Stimulated activated naive CD8-positive, alpha-beta T cell treated with anti-CD3 and anti-CD28 coated beads, Interleukin-15, Interleukin-2, amounts not matched to agents 100 ng/mL and 50 ng/mL, for 24 hours (primary cell): ENCODE data around the gene MUC6.
"Not testable (repeated sequence)": the region's sequence is repeated elsewhere in the genome, so short reads cannot be mapped to it uniquely, and the experiment has no call there.

Experiments
- H3K27ac Mint-ChIP-seq: one replicate; pipeline ENCODE4 v1.8.0; 2021; ENCODE audit warnings: mild to moderate bottlenecking, mixed read lengths
- H3K27me3 Mint-ChIP-seq: one replicate; pipeline ENCODE4 v1.8.0; 2021; ENCODE audit warnings: mixed read lengths
- H3K36me3 Mint-ChIP-seq: one replicate; pipeline ENCODE4 v1.8.0; 2021; ENCODE audit warnings: low read depth, mixed read lengths
- H3K4me1 Mint-ChIP-seq: one replicate; pipeline ENCODE4 v1.8.0; 2021; ENCODE audit warnings: low read depth, mixed read lengths
- H3K4me3 Mint-ChIP-seq: one replicate; pipeline ENCODE4 v1.8.0; 2021; ENCODE audit warnings: mild to moderate bottlenecking, mixed read lengths
- H3K9me3 Mint-ChIP-seq: one replicate; pipeline ENCODE4 v1.8.0; 2021; ENCODE audit warnings: mixed read lengths

The MUC6 gene

GRCh38 chr11:1017269-1018005, 19.1 kb downstream of the MUC6 start:
- Mint-ChIP-seq H3K36me3 (peaks cover 8% of the 10 kb centered on the region), H3K9me3 (peaks cover 17% of the 10 kb centered on the region), H3K27ac (no peak overlapping the region), H3K27me3 (no peaks in the 10 kb centered on the region), H3K4me1 (peaks cover 21% of the 10 kb centered on the region), H3K4me3 (no peak overlapping the region)

GRCh38 chr11:1016610-1017126, 19.9 kb downstream of the MUC6 start:
- H3K9me3 Mint-ChIP-seq: peaks cover 17% of the 10 kb centered on the region
- H3K4me1 Mint-ChIP-seq: peaks cover 21% of the 10 kb centered on the region
- H3K27ac Mint-ChIP-seq: peak overlapping the region; percentile 3
- not testable (repeated sequence) for H3K36me3 Mint-ChIP-seq, H3K27me3 Mint-ChIP-seq, H3K4me3 Mint-ChIP-seq

GRCh38 chr11:1015826-1016545, 20.5 kb downstream of the MUC6 start:
- no peak overlapping the region for H3K27ac Mint-ChIP-seq
- peaks cover 17% of the 10 kb centered on the region for H3K9me3 Mint-ChIP-seq
- H3K27me3 Mint-ChIP-seq: no peaks in the 10 kb centered on the region
- peaks cover 8% of the 10 kb centered on the region for H3K36me3 Mint-ChIP-seq
- no peak overlapping the region for H3K4me3 Mint-ChIP-seq
- H3K4me1 Mint-ChIP-seq: peaks cover 21% of the 10 kb centered on the region

GRCh38 chr11:1015064-1015463, 21.5 kb downstream of the MUC6 start:
- Mint-ChIP-seq H3K27ac (no peak overlapping the region), H3K4me1 (peaks cover 21% of the 10 kb centered on the region), H3K27me3 (no peaks in the 10 kb centered on the region), H3K4me3 (no peak overlapping the region), H3K36me3 (peaks cover 15% of the 10 kb centered on the region), H3K9me3 (peaks cover 17% of the 10 kb centered on the region)

DNA sequence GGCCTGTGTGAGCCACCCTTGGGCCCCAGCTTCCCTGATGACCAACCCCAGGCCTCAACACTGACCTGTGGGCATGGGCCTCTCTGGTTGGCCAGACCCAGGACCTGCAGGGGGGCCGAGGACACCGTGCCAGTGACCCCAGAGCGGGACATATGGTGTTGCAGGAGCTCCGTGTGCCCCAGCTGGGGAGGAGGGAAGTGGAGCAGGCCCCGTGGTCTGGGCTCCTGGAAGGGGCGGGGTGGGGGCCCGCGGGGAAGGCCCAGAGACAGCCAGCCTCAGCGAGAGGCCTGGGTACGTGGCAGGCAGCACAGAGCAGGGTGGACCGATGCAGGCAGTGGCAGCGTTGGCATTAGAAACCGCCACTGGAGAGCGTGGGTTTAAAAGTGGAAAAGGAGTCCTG, 22.2 kb downstream of the MUC6 start:
- Mint-ChIP-seq H3K4me1 (peaks cover 21% of the 10 kb centered on the region), H3K27me3 (no peaks in the 10 kb centered on the region), H3K9me3 (peaks cover 17% of the 10 kb centered on the region), H3K4me3 (no peak overlapping the region), H3K27ac (no peak overlapping the region), H3K36me3 (peaks cover 19% of the 10 kb centered on the region)

DNA sequence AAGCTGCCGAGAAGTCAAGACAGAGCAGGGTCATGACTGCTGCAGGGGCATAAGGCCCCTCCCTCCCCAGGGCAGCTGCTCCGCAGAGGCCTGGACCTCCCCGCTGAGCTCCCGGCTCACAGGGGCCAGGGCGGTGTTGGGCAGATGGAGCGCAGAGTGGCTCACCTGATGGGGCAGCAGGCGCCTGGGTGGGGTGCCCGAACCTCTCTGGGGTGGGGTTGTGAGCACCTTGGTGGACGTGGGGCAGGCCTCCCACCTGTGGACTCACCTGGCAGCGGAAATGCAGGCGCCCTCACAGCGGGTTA, 22.9 kb downstream of the MUC6 start:
- no peaks in the 10 kb centered on the region for H3K27me3 Mint-ChIP-seq
- H3K4me3 Mint-ChIP-seq: no peak overlapping the region
- H3K9me3 Mint-ChIP-seq: peaks cover 17% of the 10 kb centered on the region
- peaks cover 19% of the 10 kb centered on the region for H3K36me3 Mint-ChIP-seq
- H3K4me1 Mint-ChIP-seq: peaks cover 21% of the 10 kb centered on the region
- H3K27ac Mint-ChIP-seq: no peak overlapping the region

GRCh38 chr11:1012740-1013630, 23.5 kb downstream of the MUC6 start:
- no peaks in the 10 kb centered on the region for H3K27me3 Mint-ChIP-seq
- H3K4me1 Mint-ChIP-seq: peaks cover 17% of the 10 kb centered on the region
- H3K36me3 Mint-ChIP-seq: peaks cover 16% of the 10 kb centered on the region
- no peak overlapping the region for H3K4me3 Mint-ChIP-seq
- peaks cover 14% of the 10 kb centered on the region for H3K9me3 Mint-ChIP-seq
- no peak overlapping the region for H3K27ac Mint-ChIP-seq

- Mint-ChIP-seq H3K36me3 (peaks cover 16% of the 10 kb centered on the region), H3K27me3 (no peaks in the 10 kb centered on the region), H3K4me3 (no peak overlapping the region), H3K9me3 (peaks cover 9% of the 10 kb centered on the region), H3K4me1 (peaks cover 10% of the 10 kb centered on the region), H3K27ac (no peak overlapping the region)
Observed at GRCh38 chr11:1012291-1012690, 24.2 kb downstream of the MUC6 start.

DNA sequence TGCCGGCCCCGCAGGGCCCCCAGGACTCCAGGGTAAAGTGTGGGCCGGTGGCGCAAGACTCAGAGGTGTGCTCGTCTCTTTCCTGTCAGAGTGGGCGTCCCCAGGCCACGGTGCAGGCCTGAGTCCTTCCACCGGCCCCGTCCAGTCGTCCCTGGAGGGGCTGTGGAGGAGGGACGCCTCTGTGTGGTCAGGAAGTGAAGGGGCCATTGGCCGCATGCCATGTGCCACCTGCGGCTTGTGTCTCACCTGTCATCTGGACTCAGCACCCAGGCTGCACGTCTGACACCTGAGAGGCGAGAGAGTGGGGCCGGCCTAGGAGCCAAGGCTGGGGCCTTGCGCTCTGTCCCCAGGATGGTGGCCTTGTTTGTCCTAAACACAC, 25.2 kb downstream of the MUC6 start:
- H3K36me3 Mint-ChIP-seq: peaks cover 18% of the 10 kb centered on the region
- no peaks in the 10 kb centered on the region for H3K9me3 Mint-ChIP-seq
- no peak overlapping the region for H3K27ac Mint-ChIP-seq
- no peak overlapping the region for H3K4me3 Mint-ChIP-seq
- no peaks in the 10 kb centered on the region for H3K27me3 Mint-ChIP-seq
- H3K4me1 Mint-ChIP-seq: peaks cover under 1% of the 10 kb centered on the region

- Mint-ChIP-seq H3K4me3 (no peak overlapping the region), H3K27ac (no peak overlapping the region), H3K9me3 (no peaks in the 10 kb centered on the region), H3K27me3 (no peaks in the 10 kb centered on the region), H3K36me3 (peaks cover 22% of the 10 kb centered on the region), H3K4me1 (no peaks in the 10 kb centered on the region)
Observed at GRCh38 chr11:1010551-1011319, 25.8 kb downstream of the MUC6 start.

DNA sequence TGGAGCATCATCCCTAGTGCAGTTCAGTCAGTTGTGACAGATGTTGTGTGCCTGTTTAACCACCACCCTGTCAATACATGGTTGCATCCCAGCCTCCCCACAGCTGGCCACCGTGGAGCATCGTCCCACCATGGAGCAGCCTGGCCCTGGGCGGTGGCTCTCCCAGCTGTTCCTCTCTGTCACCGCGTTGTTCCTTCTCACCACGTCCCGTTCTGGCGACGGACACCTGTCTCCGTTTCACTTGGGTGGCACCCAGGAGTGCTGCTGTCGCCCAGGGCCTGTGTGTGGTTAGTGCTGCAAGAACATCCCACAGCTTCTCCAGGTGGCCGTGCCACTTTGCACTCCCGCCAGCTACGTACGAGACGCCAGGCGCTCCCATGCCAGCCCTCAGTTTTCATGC, 26.5 kb downstream of the MUC6 start:
- Mint-ChIP-seq H3K27me3 (no peaks in the 10 kb centered on the region), H3K4me1 (no peaks in the 10 kb centered on the region), H3K27ac (no peak overlapping the region), H3K9me3 (no peaks in the 10 kb centered on the region), H3K36me3 (peaks cover 29% of the 10 kb centered on the region), H3K4me3 (no peak overlapping the region)

DNA sequence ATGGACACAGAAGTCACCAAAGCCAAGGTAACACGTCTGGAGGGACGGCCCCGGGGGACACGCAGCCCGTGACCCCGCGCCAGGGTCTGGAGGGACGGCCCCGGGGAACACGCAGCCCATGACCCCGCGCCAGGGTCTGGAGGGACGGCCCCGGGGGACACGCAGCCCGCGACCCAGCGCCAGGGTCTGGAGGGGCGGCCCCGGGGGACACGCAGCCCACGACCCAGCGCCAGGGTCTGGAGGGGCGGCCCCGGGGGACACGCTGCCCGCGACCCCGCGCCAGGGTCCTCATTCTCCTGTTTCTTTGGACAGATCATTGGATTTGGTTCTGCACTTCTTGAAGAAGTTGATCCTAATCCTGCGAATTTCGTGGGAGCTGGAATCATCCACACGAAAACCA, 27.1 kb downstream of the MUC6 start:
- Mint-ChIP-seq H3K27ac (no peak overlapping the region), H3K4me1 (no peaks in the 10 kb centered on the region), H3K4me3 (no peak overlapping the region), H3K27me3 (no peaks in the 10 kb centered on the region), H3K36me3 (peaks cover 35% of the 10 kb centered on the region), H3K9me3 (no peaks in the 10 kb centered on the region)

- Mint-ChIP-seq H3K27me3 (no peaks in the 10 kb centered on the region), H3K9me3 (no peaks in the 10 kb centered on the region), H3K27ac (no peak overlapping the region), H3K36me3 (peaks cover 36% of the 10 kb centered on the region), H3K4me3 (no peak overlapping the region), H3K4me1 (no peaks in the 10 kb centered on the region)
Observed at GRCh38 chr11:1008803-1009145, 27.7 kb downstream of the MUC6 start.

DNA sequence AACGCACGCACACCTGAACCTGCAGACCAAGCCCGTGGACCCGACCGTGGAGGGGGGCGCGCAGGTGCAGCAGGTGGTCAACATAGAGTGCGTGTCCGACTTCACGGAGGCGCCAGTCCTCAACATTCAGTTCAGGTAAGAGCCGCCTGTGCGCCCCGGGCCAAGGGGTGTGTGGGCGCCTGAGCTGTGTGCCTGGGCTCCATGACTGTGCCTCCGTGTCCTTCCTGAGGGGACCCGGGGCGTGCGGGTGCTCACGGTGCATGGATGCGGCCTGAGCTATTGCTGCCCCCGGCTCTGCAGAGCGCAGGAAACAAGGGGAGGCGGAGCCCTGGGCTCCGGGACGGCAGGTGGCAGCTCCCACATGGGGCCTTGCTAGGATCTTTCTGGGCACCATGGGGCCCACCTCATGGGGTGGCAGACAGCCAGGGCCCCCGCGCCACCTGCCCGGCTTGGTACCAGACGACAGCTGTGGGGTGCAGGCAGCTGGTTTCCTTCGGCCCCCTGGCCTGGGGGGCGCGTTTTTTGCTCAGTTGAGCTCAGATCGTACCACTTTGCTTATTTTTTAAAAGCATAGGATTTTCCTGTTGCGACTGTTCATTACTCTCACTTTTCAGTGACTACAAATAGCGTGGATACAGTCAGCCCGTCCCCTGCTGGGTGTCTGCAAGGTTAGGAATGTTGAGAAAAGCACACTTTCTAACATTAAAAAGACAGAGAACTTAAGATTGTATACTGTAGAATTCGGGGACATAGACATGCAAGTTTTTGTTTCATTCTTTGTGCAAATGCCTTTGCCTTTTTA, 28.3 kb downstream of the MUC6 start:
- no peaks in the 10 kb centered on the region for H3K27me3 Mint-ChIP-seq
- H3K36me3 Mint-ChIP-seq: peaks cover 41% of the 10 kb centered on the region

More for the DNA sequence above, 28.3 kb downstream of the MUC6 start:
- H3K9me3 Mint-ChIP-seq: no peaks in the 10 kb centered on the region
- no peaks in the 10 kb centered on the region for H3K4me1 Mint-ChIP-seq
- H3K27ac Mint-ChIP-seq: no peak overlapping the region
- H3K4me3 Mint-ChIP-seq: no peak overlapping the region
